Stimulated activated CD8-positive, alpha-beta memory T cell treated with anti-CD3 and anti-CD28 coated beads, Interleukin-7, amount 100 ng/mL, for 1 hour (primary cell): ENCODE results near the gene PIK3R5.
"Not testable (repeated sequence)": the region's sequence is repeated elsewhere in the genome, so short reads cannot be mapped to it uniquely, and the experiment has no call there.

ENCODE experiments used
- DNase-seq, 2 donors: peaks; one replicate each; pipeline ENCODE4 v3.0.0-alpha.2; 2020; ENCODE audit warnings: low read depth in 2 of 2

PIK3R5 gene

DNA sequence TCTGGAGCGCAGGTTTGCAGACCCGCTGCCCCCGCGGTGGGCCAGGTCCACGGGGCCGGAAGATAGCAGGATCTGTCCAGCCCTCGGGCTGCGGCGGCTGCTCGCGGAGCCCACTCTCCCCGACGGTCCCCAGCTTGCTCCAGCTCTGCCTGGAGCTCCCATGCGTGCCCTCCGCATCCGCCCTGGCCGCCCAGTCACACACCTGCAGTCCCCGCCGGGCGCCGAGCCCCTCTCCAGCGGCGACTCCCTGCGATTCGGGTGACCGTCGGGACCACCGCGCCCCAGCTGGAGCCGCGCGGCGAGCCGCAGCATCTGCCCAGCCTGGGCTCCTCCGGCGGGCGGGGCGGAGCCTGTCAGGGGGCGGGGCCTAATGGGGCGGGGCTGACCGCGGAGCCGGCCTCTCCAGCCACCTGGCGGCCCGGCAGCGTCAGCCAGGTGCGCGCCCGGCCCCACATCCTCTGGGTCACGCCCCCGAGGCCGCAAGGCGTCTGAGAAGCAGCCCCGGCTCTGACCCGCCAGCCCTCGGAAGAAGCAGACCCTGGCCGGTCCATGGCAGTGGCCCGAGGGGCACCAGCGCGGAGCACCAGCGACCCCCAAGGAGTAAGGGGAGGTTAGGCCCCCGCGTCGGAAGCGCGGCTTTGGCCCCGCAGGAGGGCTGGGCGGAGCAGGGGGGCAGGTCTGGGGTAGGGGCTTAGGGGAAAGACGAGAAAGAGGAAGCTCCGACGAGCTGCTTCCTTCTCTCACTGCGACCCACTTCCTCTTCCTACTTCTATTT is at the start of gene PIK3R5:
PIK3R5 (minus strand) TSS at position 314 of the 775 bp plus-strand sequence. CDS start 54,213 bp downstream, outside the sequence.
- DNase-seq = peak; percentile 72 to 75

DNA sequence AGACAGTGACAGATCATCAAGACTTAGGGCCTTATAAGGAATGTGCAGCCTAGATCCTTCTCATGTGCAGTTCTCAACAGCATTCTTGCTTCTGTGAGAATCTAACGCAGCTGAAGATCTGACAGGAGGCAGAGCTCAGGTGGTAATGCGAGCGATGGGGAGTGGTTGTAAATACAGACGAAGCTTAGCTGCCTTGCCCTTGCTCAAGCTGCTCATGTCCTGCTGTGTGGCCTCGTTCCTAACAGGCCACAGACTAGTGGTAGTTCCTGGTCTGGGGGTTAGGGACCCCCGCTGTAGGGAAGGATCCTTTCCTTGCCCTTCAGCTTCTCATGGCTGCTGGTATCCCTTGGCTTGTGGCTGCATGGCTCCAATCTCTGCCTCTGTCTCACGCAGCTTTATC is 45.5 kb upstream of the PIK3R5 start:
- no peak for DNase-seq

- no peak for DNase-seq
Measured at GRCh38 chr17:9009737-9010136, 44.2 kb upstream of the PIK3R5 start.

DNA sequence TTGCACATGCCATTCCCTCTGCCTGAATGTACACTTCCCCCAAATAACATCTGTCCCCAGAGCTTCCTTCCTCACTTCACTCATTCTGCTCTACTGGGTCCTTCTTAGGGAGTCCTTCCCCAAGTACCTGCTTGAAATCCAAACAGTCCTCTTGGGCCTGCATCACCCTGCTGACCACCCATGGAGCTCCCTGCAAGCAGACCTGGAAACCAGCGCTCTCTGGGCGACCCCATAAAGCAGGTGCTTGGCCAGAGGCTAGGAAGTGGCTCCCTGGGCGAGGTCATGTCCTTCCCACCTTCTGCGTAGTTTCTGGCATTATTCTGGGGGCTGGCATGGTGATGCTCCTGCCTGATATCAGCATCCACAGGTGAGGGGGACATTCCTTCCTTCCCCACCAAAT is 43.6 kb upstream of the PIK3R5 start:
- DNase-seq = no peak

GRCh38 chr17:9007052-9007714 is 41.7 kb upstream of the PIK3R5 start:
- DNase-seq = no peak

DNA sequence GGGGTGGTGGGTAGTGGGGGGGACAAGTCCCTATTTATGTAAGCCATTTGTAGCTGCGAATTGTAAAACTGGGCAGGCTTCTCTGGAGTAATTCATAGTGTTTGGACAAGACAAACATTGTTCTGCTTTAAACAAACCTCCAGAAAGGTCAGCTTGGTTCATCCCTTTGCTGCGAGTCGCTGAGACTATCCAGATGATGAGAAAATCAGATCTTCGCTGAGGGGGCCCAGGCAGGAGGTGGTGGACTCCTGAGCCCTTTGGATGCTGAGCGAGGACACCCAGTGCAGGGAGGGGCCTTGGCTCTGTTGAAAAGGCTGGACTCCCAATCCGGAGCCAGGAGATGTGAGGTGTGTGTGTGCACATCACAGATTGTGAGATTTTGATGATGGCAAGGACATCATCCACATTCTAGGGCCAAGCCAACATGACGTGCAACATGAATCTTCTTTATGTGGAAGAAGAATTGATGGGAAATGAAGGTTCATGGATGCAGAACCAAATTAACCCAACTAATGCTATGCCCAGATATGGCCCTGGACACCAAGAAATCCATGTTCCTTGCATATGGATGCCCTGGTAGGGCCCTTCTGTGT is 40.8 kb upstream of the PIK3R5 start:
- no peak for DNase-seq

DNA sequence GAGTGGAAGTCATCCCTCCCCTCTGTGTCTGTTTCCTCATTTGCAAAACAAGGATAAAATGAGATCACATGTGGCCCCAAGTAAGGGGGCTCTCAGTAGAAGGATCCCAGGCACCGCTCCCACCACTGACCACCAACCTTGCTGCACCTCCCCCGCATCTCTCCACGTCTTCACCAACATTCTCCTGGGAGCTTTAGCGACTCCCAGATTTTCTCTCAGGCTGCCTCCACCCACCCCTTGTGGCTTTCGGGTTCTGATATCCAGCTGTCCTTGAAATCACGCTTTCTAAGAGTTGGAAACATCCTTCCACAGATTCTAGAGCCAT is 39.4 kb upstream of the PIK3R5 start:
- no peak for DNase-seq

DNA sequence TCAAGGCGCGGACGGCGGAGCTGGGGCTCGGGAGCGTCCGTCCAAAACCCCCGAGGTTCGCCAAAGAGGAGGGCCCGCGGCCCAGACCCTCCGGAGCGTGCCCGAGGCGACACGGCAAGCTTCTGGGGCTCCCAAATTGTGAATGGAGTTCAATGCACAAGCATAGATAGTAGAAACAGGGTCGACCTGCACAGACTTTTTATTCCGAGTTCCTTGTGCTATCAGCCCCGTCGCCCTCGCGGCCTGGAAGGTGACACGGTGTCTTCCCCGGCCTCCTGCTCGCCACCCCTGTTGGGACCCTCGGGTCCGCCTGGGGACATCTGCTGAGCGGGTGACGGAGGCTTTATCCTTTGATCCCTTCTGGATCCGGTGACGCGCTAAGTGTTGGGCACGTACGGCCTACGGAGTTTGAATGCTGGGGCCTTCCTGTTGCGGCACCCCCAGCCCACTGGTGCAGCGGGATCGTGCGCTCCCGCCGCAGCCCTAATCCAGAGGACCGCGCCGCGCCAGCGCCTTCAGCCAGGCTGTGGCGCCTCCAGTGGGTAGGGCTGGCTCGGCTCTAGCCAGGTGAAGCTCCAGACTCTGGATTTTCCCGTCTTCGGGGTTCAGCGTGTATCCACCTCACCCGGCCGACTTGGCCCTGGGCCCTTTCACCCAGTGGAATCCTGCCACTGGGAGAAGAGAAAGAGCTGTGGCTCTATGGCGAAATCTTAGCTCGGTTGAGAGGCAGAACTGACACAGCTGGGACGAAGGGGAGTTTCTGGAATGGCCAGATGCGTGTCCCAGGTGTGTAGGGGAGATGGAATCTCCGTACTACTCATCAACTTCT is 38.8 kb upstream of the PIK3R5 start:
- DNase-seq = no peak

DNA sequence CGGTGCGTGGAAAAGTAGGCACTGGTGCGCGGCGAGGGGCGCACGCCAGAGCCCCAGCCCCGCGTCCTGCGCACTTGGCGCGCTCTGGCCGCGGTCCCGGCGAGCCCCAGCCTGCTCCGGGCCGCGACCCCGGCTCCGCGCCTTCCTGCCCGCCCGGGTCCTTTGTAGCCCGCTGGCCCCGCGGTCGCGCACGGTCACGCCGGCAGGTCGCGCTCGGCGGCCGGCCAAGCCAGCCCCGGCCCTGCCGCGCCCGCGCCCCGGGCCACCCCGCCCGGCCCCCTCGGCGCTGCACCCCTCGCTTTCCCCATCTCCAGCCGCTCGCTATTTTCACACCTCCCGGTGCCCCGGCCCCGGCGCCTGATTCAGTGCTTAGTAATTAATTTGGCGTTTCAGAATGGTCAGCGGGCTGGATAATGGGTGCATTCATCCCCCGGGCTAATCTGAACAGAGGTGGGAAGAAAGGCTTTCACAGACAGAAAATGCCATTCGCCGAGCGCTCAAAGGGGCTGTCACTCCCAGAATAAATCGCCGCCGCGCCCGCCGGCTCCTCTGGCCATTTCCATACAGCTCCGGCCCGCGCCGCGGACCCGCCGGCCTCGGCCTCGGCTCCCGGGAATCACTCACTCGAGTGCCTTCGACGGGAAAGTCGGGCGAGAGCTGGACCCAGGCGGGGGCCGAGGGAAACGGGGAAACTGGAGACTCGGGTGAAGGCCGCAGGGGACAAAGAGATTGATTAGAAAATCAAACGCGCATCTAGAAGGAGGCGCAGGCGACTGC is 38.0 kb upstream of the PIK3R5 start:
- no peak for DNase-seq

- DNase-seq = no peak
Measured at GRCh38 chr17:9002606-9003354, 37.3 kb upstream of the PIK3R5 start.

DNA sequence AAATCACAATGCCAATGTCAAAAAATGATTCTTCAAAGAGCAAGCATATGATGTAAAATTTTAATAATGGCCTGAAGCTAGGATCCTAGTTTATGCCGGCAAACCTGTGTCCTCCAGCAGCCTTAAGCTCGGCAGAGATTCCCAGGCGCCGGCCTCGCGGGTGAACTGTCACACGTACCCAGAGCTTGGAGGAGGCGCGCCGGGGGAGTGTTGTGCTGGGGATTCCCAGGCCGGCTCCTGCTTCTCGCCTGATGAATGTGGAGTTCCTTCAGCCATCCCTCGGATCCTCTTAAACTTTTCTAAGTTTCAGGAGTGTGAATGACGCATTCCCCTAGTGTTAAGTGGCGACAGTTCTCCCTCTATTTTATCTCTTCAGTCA is 36.7 kb upstream of the PIK3R5 start:
- DNase-seq = no peak

GRCh38 chr17:9001559-9001958 is 36.1 kb upstream of the PIK3R5 start:
- no peak for DNase-seq

GRCh38 chr17:8997994-8998628 is 32.6 kb upstream of the PIK3R5 start:
- DNase-seq = peak; percentile 58 to 65

GRCh38 chr17:8995711-8996110 is 30.2 kb upstream of the PIK3R5 start:
- DNase-seq = no peak

DNA sequence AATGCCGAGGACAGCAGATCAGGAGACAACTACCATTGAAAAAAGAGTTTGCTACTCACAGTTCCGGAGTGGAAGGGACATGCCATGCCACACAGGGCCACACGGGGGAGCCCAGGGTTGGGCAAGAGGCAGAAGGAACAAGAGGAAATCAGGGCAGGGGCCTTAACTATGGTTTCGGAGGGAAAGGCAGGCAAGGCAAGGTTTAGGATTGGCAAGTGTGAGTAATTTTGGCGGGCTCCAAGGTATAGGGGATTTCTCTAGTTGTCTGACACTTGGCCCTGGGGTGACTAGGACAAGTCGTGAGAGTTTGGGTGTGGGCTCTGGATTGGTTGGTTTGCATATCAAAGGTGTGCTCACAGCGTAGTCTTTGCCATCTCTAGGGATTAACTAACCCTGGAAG is 28.8 kb upstream of the PIK3R5 start:
- peak; percentile 22 for DNase-seq

DNA sequence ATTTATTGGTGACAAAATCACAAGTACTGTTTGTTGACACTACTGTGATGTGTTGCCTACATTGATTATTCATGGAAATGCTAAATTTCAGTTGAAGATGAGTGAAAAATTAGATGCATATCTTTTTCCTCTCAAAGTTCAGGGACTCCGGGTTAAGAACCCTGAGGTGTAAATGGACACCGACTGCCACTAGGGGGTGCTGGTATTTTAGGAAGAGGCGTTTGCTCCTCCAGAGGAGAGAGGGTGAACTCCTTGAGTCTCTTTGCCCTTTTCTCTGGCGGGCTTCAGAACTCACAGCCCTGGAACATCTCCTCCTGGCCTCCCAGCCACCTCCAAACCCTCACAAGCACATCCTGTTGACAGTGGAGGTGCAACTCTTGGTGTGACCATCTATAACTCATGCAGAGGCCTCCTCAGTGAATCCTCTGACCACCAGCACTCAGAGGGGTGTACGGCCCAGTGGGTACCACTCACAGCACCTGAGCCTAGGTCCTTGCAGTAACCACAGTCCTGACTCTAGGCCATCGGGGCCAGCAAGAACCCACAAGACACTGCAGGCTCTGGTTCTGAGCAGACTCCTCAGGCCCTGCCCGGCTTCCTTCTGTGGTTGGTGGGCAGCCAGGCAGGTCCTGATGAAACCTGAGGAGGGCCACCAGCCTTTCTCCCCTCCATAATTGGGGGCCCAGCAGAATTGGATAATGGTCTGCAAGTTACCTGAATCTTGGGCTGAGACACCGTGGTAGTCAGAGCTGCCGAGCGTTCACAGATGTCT is 26.2 kb upstream of the PIK3R5 start:
- DNase-seq = peak; percentile 29 to 35

GRCh38 chr17:8988263-8988935 is 22.9 kb upstream of the PIK3R5 start:
- not testable (repeated sequence) for DNase-seq

GRCh38 chr17:8986295-8986694 is 20.8 kb upstream of the PIK3R5 start:
- DNase-seq = no peak
